Stimulated activated CD8-positive, alpha-beta memory T cell treated with anti-CD3 and anti-CD28 coated beads, Interleukin-15, amount 100 ng/mL, for 4 hours (primary cell): ENCODE measurements around the gene SLC24A4.

Experiments
- DNase-seq, 2 donors: peaks; one replicate each; pipeline ENCODE4 v3.0.0-alpha.2; 2020; ENCODE audit warnings: low read depth in 2 of 2

Gene SLC24A4

GRCh38 chr14:92458136-92459029, 135.4 kb downstream of the SLC24A4 start:
- no peak for DNase-seq

- DNase-seq = no peak
Measured at GRCh38 chr14:92459030-92459949, 136.3 kb downstream of the SLC24A4 start.

GRCh38 chr14:92459950-92460421, 137.0 kb downstream of the SLC24A4 start:
- no peak for DNase-seq

- no peak for DNase-seq
Measured at GRCh38 chr14:92460541-92460915, 137.6 kb downstream of the SLC24A4 start.

GRCh38 chr14:92460916-92461579, 138.1 kb downstream of the SLC24A4 start:
- DNase-seq = no peak

- DNase-seq = no peak
Measured at GRCh38 chr14:92461891-92462290, 138.9 kb downstream of the SLC24A4 start.

GRCh38 chr14:92462568-92462967, 139.6 kb downstream of the SLC24A4 start:
- DNase-seq = no peak

GRCh38 chr14:92463141-92463540, 140.2 kb downstream of the SLC24A4 start:
- no peak for DNase-seq

GRCh38 chr14:92464156-92464555, 141.2 kb downstream of the SLC24A4 start:
- no peak for DNase-seq

GRCh38 chr14:92464716-92465115, 141.8 kb downstream of the SLC24A4 start:
- DNase-seq = no peak

GRCh38 chr14:92465353-92466055, 142.5 kb downstream of the SLC24A4 start:
- DNase-seq = no peak

GRCh38 chr14:92466059-92466458, 143.1 kb downstream of the SLC24A4 start:
- no peak for DNase-seq

- no peak for DNase-seq
Measured at GRCh38 chr14:92469515-92469914, 146.6 kb downstream of the SLC24A4 start.

- DNase-seq = no peak
Measured at GRCh38 chr14:92470215-92470614, 147.2 kb downstream of the SLC24A4 start.

- DNase-seq = no peak
Measured at GRCh38 chr14:92470811-92471210, 147.8 kb downstream of the SLC24A4 start.

- no peak for DNase-seq
Measured at GRCh38 chr14:92471919-92472318, 149.0 kb downstream of the SLC24A4 start.

GRCh38 chr14:92472860-92473259, 149.9 kb downstream of the SLC24A4 start:
- DNase-seq = no peak

GRCh38 chr14:92473261-92473968, 150.4 kb downstream of the SLC24A4 start:
- no peak for DNase-seq

- DNase-seq = no peak
Measured at GRCh38 chr14:92473969-92474535, 151.1 kb downstream of the SLC24A4 start.

GRCh38 chr14:92475037-92475436, 152.1 kb downstream of the SLC24A4 start:
- no peak for DNase-seq
